ENCODE results near the gene FSTL4. TPM values are rescaled to one million over a fixed set of nuclear protein-coding genes. Genes with fewer than 3 reads are reported as not detected.

Gene FSTL4
- total RNA-seq, 1 experiment from 2014 or later, result not detected

- CTCF ChIA-PET, result no interaction called here
- POLR2A ChIA-PET (ENCODE audit: unreplicated experiment), result no interaction called here
These were observed 143.1 kb downstream of the FSTL4 start for GRCh38 chr5:133469252-133469651.

GRCh38 chr5:133468596-133468995 is 143.7 kb downstream of the FSTL4 start:
- no peaks in the 10 kb centered on the region for H4K20me1 ChIP-seq (ENCODE audit: insufficient read depth)
- no peaks in the 10 kb centered on the region for H3K36me3 ChIP-seq (ENCODE audit: low read depth)
- DNase-seq, result no peak
- no peaks in the 10 kb centered on the region for H3K27me3 ChIP-seq (ENCODE audit: insufficient read depth, low read depth)
- ChIA-PET CTCF (no interaction called here), POLR2A (ENCODE audit: unreplicated experiment) (no interaction called here)
- no peaks in the 10 kb centered on the region for H3F3A ChIP-seq (ENCODE audit: insufficient read depth, low read depth)
- no peak overlapping the region for H2AFZ ChIP-seq
- H3K9me2 ChIP-seq (ENCODE audit: insufficient read depth), result no peaks in the 10 kb centered on the region
- intact Hi-C loops (cut with micrococcal nuclease; ENCODE audit: unreplicated experiment), result no loop called here
- no peak overlapping the region for H3K4me2 ChIP-seq
- H3K9me3 ChIP-seq (ENCODE audit: insufficient read depth, low read depth), result no peaks in the 10 kb centered on the region
- no peak overlapping the region for H3K4me3 ChIP-seq
- no TSS peak for BruUV-seq (replicated peaks)
- H3K27ac ChIP-seq, result no peak overlapping the region
- no peak for TF ChIP-seq CTCF (conservative IDR thresholded peaks at IDR 0.05)
- TF ChIP-seq EZH2 (IDR thresholded peaks at IDR 0.05; ENCODE audit: low read depth), result no peak
- no peaks in the 10 kb centered on the region for H3K79me2 ChIP-seq (ENCODE audit: low read depth)
- 0 out of 2 replicates have a peak, but pooled peaks cover 9% of the 10 kb centered on the region for H3K4me1 ChIP-seq (replicated peaks; ENCODE audit: insufficient read depth)

More at GRCh38 chr5:133469252-133469651, 143.1 kb downstream of the FSTL4 start:
- Histone ChIP-seq H3K79me2 (ENCODE audit: low read depth) (no peaks in the 10 kb centered on the region), H4K20me1 (ENCODE audit: insufficient read depth) (no peaks in the 10 kb centered on the region), H3K27ac (no peak overlapping the region), H3K4me2 (no peak overlapping the region), H3K36me3 (ENCODE audit: low read depth) (no peaks in the 10 kb centered on the region), H3K9me2 (ENCODE audit: insufficient read depth) (no peaks in the 10 kb centered on the region), H3K27me3 (ENCODE audit: insufficient read depth, low read depth) (no peaks in the 10 kb centered on the region), H3K4me3 (no peak overlapping the region), H3K9me3 (ENCODE audit: insufficient read depth, low read depth) (no peaks in the 10 kb centered on the region), H3F3A (ENCODE audit: insufficient read depth, low read depth) (no peaks in the 10 kb centered on the region), H2AFZ (no peak overlapping the region), H3K4me1 (replicated peaks; ENCODE audit: insufficient read depth) (0 out of 2 replicates have a peak, but pooled peaks cover 9% of the 10 kb centered on the region)
- DNase-seq, result no peak
- TF ChIP-seq EZH2 (IDR thresholded peaks at IDR 0.05; ENCODE audit: low read depth) (no peak), CTCF (conservative IDR thresholded peaks at IDR 0.05) (no peak)
- BruUV-seq (replicated peaks), result no TSS peak
- intact Hi-C loops (cut with micrococcal nuclease; ENCODE audit: unreplicated experiment), result no loop called here

DNA sequence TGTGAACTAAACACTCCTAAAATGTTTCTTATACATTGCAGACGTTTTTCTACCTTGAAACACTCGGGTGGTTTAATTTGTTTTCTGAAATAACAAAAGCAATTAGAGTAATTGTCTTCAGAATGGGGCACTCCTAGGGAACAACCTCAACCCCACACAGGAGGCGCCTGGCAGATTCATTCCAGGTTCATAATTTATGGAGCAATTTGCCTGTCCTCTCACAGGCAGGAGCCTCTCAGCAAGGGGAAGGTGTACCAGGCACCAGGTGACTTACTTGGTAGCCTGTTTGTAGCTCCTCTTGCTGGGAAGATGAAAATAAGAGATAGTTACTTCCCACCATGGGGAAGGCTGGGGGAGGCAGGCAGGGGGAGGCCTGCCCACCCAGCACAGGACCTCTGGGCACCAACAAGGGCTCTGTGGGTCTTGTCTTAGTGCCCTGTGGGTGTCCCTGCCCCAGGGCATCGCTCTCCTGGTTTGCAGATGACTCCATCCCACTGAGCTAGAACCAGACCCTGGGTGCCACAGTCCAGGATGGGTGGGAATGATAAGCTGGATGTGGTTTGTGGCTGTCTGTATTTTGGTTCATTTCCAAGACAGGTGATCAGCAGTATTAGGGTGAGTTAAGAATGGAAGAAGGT is 144.4 kb downstream of the FSTL4 start:
- ChIA-PET CTCF (no interaction called here), POLR2A (ENCODE audit: unreplicated experiment) (no interaction called here)
- no peak overlapping the region for H3K27ac ChIP-seq

More for the DNA sequence above, 144.4 kb downstream of the FSTL4 start:
- no peak overlapping the region for H3K4me2 ChIP-seq
- TF ChIP-seq EZH2 (IDR thresholded peaks at IDR 0.05; ENCODE audit: low read depth) (no peak), CTCF (conservative IDR thresholded peaks at IDR 0.05) (no peak)
- no peak overlapping the region for H3K4me3 ChIP-seq
- H3F3A ChIP-seq (ENCODE audit: insufficient read depth, low read depth), result no peaks in the 10 kb centered on the region
- H2AFZ ChIP-seq, result no peak overlapping the region
- no TSS peak for BruUV-seq (replicated peaks)
- no peaks in the 10 kb centered on the region for H3K36me3 ChIP-seq (ENCODE audit: low read depth)
- no peaks in the 10 kb centered on the region for H3K27me3 ChIP-seq (ENCODE audit: insufficient read depth, low read depth)
- intact Hi-C loops (cut with micrococcal nuclease; ENCODE audit: unreplicated experiment), result no loop called here
- no peak for DNase-seq
- H3K79me2 ChIP-seq (ENCODE audit: low read depth), result no peaks in the 10 kb centered on the region
- H4K20me1 ChIP-seq (ENCODE audit: insufficient read depth), result no peaks in the 10 kb centered on the region
- 0 out of 2 replicates have a peak, but pooled peaks cover 9% of the 10 kb centered on the region for H3K4me1 ChIP-seq (replicated peaks; ENCODE audit: insufficient read depth)
- no peaks in the 10 kb centered on the region for H3K9me3 ChIP-seq (ENCODE audit: insufficient read depth, low read depth)
- no peaks in the 10 kb centered on the region for H3K9me2 ChIP-seq (ENCODE audit: insufficient read depth)
